GM19324 (cell line): ENCODE results near the gene FOCAD.

ENCODE experiments used
- ATAC-seq: cut with Tn5 transposase; IDR thresholded peaks from one replicate; pipeline ENCODE4 v1.9.1; 2021; ENCODE audit warnings: mild to moderate bottlenecking, moderate library complexity; ENCODE audit not compliant: unreplicated experiment, low FRiP score

FOCAD gene

DNA sequence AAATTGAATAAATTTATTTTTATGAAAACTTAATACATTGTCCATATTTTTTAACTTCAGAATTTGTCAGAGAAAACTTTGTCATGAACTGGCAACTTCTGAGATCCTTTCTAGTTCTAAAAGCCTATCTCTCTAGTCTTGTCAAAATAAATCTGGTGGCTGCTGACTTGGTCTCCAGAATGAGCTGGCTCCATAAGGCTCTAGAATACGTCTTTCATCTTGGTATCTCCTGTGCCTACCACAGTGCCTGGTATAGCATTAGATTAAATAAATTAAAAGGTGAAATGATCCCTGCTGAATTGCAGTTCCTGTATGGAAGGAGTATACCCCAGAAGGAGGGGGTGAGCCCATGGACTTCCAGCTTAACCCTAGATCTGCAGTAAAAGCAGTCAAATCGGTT, 2.6 kb upstream of the FOCAD start:
- no peak for ATAC-seq

DNA sequence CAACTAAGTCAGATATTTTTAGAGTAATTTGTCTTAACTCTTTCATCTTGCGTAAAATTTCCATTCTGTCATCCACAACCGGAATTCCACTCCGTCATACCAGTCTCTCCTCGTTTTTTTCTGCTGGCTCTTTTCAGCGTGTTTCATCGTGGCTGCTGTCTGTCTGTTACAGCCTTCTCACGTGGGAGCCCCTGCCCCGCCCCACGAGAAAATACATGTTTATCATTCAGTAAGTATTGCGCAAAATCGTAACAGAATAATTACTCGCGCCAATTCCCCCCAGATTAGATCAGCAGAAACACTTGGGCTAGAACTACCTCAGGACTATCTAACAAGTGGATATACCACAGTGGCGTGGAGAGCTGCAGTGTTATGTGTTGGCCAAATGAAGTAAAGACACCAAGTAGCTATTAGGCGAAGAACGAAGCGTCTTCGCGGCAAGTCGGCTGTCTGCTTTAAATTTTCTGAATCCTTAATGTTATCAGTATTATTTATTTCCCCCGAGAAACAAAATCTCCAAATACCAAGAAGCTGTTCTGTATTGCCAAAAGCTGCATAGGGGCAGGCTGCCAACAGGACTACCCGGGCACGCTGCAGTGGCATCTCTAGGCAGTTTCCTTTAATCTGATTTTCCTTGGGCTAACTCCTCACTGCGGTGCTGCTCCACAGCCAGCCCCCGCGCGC, 566 bp upstream of the FOCAD start:
- no peak for ATAC-seq

GRCh38 chr9:20684875-20685696, 1.0 kb downstream of the FOCAD start:
- no peak for ATAC-seq

- ATAC-seq = no peak
Observed at GRCh38 chr9:20685769-20686168, 1.7 kb downstream of the FOCAD start.

DNA sequence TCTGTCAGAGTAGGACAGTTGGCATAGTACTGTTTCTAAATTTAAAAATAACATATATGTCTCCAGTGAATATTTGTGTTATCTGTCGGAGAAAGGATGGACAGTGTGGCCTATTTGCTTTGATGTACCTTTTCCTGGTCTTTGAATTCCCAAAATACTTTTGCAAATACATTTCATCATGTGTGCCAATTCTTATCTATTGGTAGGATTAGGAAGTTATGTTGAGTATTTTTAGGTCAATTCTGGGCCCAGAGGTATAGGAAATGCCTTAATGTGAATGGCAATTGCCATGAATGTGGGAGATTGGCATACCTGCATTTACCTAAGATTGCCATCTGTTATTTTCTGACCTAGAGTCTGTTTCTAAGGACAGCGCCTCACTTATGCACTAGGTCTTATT, 5.8 kb downstream of the FOCAD start:
- ATAC-seq = no peak

DNA sequence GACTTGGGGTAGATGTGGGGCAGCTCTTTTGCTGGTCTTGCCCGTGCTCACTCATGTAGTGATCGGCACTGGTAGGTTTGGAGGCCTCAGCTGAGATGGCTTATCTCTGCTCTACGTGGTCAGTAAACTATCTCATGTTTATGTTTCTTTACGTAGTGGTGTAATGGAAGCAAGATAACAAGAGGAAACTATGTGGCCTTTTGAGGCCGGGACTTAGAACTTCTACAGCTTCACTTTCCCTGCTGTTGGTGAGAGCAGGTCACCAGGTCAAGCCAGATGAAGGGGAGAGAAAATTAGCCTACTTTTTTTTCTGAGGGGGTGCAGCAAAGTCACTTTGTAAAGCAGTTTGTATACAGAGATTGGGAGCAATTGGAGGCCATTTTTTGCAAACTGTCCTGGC, 8.5 kb downstream of the FOCAD start:
- no peak for ATAC-seq

DNA sequence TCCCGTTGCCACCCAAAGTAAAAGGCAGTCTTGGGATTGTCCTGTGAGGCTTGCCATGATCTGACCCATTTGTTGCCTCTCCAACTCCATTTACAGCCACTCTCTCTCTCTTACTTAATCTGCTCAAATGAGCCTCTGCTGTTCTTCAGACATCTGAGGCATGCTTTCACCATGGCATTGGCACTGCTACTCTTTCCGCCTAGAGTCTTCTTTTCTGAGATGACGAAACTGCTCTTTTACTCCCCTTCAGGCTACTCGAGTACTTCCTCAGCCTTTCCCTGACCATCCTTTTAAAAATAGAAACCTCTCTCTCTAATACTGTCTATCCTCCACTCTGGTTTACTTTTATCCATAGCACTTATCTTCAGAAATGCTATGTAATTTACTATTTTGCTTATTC, 9.0 kb downstream of the FOCAD start:
- no peak for ATAC-seq

DNA sequence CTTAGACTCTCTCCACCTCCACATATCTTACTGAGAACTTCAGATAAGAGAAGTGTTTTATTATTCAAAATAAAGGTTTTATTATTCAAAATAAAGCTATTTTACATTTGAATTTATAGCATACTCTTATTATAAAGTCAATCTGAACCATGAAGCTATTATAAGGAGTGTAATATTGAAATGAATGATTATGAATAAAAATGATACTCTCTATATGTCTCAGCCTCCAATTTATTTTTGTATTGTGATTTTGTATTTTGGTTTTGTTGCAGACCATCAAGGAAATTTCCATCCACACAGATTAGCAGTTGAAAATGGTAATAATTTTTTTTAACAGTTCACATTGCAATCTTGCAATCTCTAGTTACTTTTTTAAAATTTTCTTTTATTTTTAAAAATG, 10.2 kb downstream of the FOCAD start:
- no peak for ATAC-seq

GRCh38 chr9:20697021-20697719, 13.1 kb downstream of the FOCAD start:
- no peak for ATAC-seq

GRCh38 chr9:20698782-20699181, 14.7 kb downstream of the FOCAD start:
- ATAC-seq = no peak

DNA sequence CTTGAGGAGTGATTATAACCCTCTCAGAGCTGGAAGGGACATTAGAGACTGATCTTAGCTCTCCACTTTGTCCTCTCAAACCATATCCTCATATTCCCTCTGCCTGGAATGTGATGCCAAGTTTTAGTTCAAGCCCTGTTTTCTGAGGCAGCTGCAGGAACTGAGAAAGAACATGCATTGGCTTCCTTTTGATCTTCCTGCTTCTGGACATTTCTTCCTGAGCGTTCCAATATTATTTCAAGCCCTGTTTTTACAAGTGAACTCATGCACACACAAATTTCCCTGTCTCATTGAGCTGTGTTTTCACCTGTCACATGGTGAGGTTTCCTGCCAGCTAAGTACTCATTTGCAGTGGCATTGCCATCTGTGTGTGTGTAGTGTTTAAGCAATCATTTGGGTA, 17.0 kb downstream of the FOCAD start:
- no peak for ATAC-seq

- ATAC-seq = no peak
Observed at GRCh38 chr9:20702570-20702969, 18.5 kb downstream of the FOCAD start.

- no peak for ATAC-seq
Observed at GRCh38 chr9:20703146-20703545, 19.1 kb downstream of the FOCAD start.

GRCh38 chr9:20707708-20708107, 23.6 kb downstream of the FOCAD start:
- no peak for ATAC-seq

- ATAC-seq = no peak
Observed at GRCh38 chr9:20713172-20713571, 29.1 kb downstream of the FOCAD start.

GRCh38 chr9:20714442-20715415, 30.7 kb downstream of the FOCAD start:
- ATAC-seq = no peak

- ATAC-seq = no peak
Observed at GRCh38 chr9:20722221-20722620, 38.2 kb downstream of the FOCAD start.

DNA sequence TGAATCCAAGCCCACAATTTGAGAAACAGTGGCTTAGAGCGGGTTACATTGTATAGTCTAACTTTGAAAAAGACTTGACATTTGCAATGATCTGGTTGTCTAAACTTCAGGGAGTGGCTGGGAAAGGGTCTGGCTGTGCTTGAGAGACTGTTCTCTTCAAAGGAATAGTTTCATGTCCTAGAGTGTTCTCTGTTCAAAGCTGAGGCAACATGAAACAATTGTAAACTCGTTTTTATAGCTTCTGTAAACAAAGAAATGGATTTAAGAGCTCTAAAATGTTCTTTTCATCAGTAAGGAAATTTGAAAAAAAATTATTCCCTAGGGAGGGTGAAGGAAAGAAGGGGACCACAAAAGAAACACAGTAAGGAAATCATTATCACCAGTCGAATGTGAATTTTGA, 41.6 kb downstream of the FOCAD start:
- ATAC-seq = no peak

- ATAC-seq = no peak
Observed at GRCh38 chr9:20726144-20726543, 42.1 kb downstream of the FOCAD start.

GRCh38 chr9:20728493-20729220, 44.6 kb downstream of the FOCAD start:
- no peak for ATAC-seq
